Measurements from ENCODE around the gene EHBP1.

EHBP1 gene

DNA sequence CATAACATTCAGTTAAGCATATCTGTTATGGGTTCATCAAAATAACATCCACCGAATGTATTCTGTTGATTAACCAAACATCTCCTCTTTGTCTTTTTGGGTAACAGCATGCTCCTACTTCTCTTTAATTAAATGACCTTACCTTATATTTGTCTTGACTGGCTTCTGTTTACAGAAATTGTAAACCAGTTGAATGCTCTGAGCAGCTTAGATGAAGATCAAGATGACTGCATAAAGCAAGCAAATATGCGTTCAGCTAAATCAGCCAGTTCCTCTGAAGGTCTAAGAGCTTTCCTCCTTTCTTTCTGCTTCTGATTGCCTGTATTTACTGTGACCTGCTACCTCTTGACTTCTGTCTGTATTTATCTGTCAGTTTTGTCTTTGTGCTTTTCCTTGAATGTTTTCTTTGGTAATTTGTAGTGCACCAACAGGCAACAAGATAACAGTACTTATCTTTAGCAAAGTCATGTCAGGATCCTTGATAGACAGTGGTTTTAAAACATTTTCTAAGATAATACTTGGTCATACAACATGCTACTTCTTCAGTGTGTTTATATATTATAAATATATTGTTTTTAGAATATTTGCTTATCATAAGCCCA, 152.8 kb downstream of the EHBP1 start:
- TF ChIP-seq ZNF645 (tag by site-specific recombination; IDR thresholded peaks at IDR 0.05) (no peak), HOXC10 (CRISPR knock-in tag; IDR thresholded peaks at IDR 0.05) (no peak), ZNF366 (tag by site-specific recombination; conservative IDR thresholded peaks at IDR 0.05) (no peak), MYNN (tag by site-specific recombination; IDR thresholded peaks at IDR 0.05; ENCODE audit: borderline replicate concordance) (no peak)
- Histone ChIP-seq H3K9me3 (ENCODE audit: control insufficient read depth, insufficient read depth, low read depth, low read length) (no peaks in the 10 kb centered on the region), H3K4me1 (ENCODE audit: control insufficient read depth, insufficient read depth, low read length) (0 out of 2 replicates have a peak, but pooled peaks cover 7% of the 10 kb centered on the region), H3K27ac (ENCODE audit: extremely low read depth, low read depth, low read length) (no peak overlapping the region), H3K36me3 (ENCODE audit: control insufficient read depth in 2 of 2, insufficient read depth in 1 of 2, low read length in 2 of 2) (no peaks in the 10 kb centered on the region; a peak in 1 of 3 replicates), H3K4me3 (ENCODE audit: low read depth, low read length) (no peak overlapping the region)
- ChIA-PET CTCF (interaction anchor here (1.0 kb wide), 1 partner anchor 401 kb away, joined by 3 read pairs; no protein-coding TSS in a partner anchor), POLR2A (no interaction called here)

DNA sequence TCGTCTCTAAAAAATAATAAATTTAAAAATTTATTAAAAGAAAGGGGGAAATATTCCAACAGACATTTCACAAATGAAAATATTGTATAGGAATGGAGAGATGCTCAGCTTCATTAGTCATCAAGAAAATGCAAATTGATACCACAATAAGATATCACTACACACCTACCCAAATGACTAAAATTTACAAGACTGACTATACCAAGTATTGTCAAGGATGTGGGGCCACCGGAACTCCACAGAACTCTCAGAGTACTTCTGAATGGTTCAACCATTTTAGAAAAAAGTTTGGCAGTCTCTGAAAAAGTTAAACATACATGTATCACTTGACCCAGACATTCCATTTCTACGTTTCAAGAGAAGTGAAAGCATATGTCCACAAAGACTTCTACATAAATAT, 163.4 kb downstream of the EHBP1 start:
- CTCF ChIA-PET: no interaction called here
- no peak overlapping the region for H3K27ac ChIP-seq (ENCODE audit: extremely low read depth, low read depth, low read length)
- H3K4me1 ChIP-seq (ENCODE audit: control insufficient read depth, insufficient read depth, low read length): no peaks in the 10 kb centered on the region
- H3K9me3 ChIP-seq (ENCODE audit: control insufficient read depth, insufficient read depth, low read depth, low read length): no peaks in the 10 kb centered on the region
- H3K36me3 ChIP-seq (ENCODE audit: control insufficient read depth in 2 of 2, insufficient read depth in 1 of 2, low read length in 2 of 2): peaks cover 3 to 13% of the 10 kb centered on the region in 2 experiments
- POLR2A ChIA-PET: no interaction called here
- no peak for TF ChIP-seq ZNF555 (tag by site-specific recombination; conservative IDR thresholded peaks at IDR 0.05)
- TF ChIP-seq ZNF600 (tag by site-specific recombination; IDR thresholded peaks at IDR 0.05): no peak
- TF ChIP-seq, protein P1, sequence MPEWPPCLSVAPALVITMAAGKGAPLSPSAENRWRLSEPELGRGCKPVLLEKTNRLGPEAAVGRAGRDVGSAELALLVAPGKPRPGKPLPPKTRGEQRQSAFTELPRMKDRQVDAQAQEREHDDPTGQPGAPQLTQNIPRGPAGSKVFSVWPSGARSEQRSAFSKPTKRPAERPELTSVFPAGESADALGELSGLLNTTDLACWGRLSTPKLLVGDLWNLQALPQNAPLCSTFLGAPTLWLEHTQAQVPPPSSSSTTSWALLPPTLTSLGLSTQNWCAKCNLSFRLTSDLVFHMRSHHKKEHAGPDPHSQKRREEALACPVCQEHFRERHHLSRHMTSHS (tag by site-specific recombination; IDR thresholded peaks at IDR 0.05): no peak
- no peak for TF ChIP-seq PBX3 (CRISPR knock-in tag; IDR thresholded peaks at IDR 0.05)
- no peak for TF ChIP-seq SETDB1 (IDR thresholded peaks at IDR 0.05; ENCODE audit: insufficient read length, low read length)
- no peak for TF ChIP-seq RBAK (tag by site-specific recombination; IDR thresholded peaks at IDR 0.05)
- TF ChIP-seq ZNF169 (tag by site-specific recombination; IDR thresholded peaks at IDR 0.05): no peak
- no peak for TF ChIP-seq ZIC2 (tag by site-specific recombination; IDR thresholded peaks at IDR 0.05)
- TF ChIP-seq ZNF239 (tag by site-specific recombination; IDR thresholded peaks at IDR 0.05): no peak
- TF ChIP-seq ZNF560 (tag by site-specific recombination; IDR thresholded peaks at IDR 0.05; ENCODE audit: borderline replicate concordance): no peak
- no peak for TF ChIP-seq ZNF366 (tag by site-specific recombination; conservative IDR thresholded peaks at IDR 0.05)
- TF ChIP-seq SP2 (tag by site-specific recombination; IDR thresholded peaks at IDR 0.05): no peak
- TF ChIP-seq ZNF311 (tag by site-specific recombination; IDR thresholded peaks at IDR 0.05; ENCODE audit: borderline replicate concordance): no peak
- TF ChIP-seq ZFP41 (tag by site-specific recombination; IDR thresholded peaks at IDR 0.05; ENCODE audit: borderline replicate concordance): no peak
- no peak overlapping the region for H3K4me3 ChIP-seq (ENCODE audit: low read depth, low read length)

DNA sequence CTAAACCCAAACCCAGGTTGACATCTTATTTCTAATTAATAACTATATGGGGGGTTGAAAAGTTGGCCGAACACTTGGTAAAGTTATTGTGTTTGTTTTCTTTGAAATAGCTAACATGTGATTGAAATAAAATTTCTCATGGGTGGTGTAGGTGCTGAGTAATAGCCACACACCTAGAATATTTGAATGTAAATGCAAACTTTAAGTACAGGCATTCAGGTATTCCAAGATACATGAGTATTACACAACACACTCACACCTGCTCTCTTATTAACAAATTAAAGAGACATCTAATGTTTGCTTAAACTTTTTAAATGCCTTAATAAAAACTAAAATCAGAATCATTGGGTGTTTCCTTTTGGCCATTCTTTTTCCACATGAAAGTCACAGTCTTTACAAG, 165.5 kb downstream of the EHBP1 start:
- Histone ChIP-seq H3K27ac (ENCODE audit: extremely low read depth, low read depth, low read length) (no peak overlapping the region), H3K36me3 (ENCODE audit: control insufficient read depth in 2 of 2, insufficient read depth in 1 of 2, low read length in 2 of 2) (peaks cover 3 to 15% of the 10 kb centered on the region in 2 experiments), H3K4me1 (ENCODE audit: control insufficient read depth, insufficient read depth, low read length) (no peaks in the 10 kb centered on the region), H3K4me3 (ENCODE audit: low read depth, low read length) (no peak overlapping the region), H3K9me3 (ENCODE audit: control insufficient read depth, insufficient read depth, low read depth, low read length) (no peaks in the 10 kb centered on the region)
- POLR2A ChIA-PET: no interaction called here
- CTCF ChIA-PET: no interaction called here
- TF ChIP-seq, protein P2, sequence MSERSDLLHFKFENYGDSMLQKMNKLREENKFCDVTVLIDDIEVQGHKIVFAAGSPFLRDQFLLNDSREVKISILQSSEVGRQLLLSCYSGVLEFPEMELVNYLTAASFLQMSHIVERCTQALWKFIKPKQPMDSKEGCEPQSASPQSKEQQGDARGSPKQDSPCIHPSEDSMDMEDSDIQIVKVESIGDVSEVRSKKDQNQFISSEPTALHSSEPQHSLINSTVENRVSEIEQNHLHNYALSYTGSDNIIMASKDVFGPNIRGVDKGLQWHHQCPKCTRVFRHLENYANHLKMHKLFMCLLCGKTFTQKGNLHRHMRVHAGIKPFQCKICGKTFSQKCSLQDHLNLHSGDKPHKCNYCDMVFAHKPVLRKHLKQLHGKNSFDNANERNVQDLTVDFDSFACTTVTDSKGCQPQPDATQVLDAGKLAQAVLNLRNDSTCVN (tag by site-specific recombination; optimal IDR thresholded peaks at IDR 0.05): no peak
- TF ChIP-seq ZNF221 (tag by site-specific recombination; IDR thresholded peaks at IDR 0.05; ENCODE audit: borderline replicate concordance) (no peak), BCL11A (tag by site-specific recombination; IDR thresholded peaks at IDR 0.05; ENCODE audit: low read depth) (no peak), KLF9 (tag by site-specific recombination; IDR thresholded peaks at IDR 0.05; ENCODE audit: low read depth) (no peak), REST (tag by site-specific recombination; IDR thresholded peaks at IDR 0.05) (no peak), KLF1 (tag by site-specific recombination; IDR thresholded peaks at IDR 0.05) (no peak), ZNF658 (tag by site-specific recombination; IDR thresholded peaks at IDR 0.05) (no peak), ZNF777 (tag by site-specific recombination; IDR thresholded peaks at IDR 0.05; ENCODE audit: borderline replicate concordance) (no peak)
